ENCODE results near the gene NXPE1.

DNA sequence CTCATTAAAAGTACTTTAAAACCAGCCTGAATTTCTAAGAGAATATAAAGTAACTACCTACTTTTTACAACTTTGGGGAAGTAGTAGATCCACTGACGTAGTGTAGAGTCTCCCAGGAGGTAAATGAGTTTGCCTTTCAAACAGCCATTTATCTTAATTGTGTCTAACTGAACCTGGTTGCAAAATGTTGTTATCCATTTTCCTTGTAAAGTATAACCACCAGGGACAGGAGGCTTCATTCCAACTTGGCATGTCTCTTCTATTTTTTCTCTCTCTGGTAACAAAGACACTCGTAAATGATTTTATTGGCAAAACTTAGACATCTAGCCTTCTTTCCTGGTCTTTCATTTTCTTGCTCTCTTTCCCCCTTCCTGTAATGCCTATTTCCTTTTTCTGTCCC is 36.9 kb downstream of the NXPE1 start:
- TF ChIP-seq POLR2AphosphoS5 (IDR thresholded peaks at IDR 0.05; ENCODE audit: low read depth): no peak
- TF ChIP-seq, protein P1, sequence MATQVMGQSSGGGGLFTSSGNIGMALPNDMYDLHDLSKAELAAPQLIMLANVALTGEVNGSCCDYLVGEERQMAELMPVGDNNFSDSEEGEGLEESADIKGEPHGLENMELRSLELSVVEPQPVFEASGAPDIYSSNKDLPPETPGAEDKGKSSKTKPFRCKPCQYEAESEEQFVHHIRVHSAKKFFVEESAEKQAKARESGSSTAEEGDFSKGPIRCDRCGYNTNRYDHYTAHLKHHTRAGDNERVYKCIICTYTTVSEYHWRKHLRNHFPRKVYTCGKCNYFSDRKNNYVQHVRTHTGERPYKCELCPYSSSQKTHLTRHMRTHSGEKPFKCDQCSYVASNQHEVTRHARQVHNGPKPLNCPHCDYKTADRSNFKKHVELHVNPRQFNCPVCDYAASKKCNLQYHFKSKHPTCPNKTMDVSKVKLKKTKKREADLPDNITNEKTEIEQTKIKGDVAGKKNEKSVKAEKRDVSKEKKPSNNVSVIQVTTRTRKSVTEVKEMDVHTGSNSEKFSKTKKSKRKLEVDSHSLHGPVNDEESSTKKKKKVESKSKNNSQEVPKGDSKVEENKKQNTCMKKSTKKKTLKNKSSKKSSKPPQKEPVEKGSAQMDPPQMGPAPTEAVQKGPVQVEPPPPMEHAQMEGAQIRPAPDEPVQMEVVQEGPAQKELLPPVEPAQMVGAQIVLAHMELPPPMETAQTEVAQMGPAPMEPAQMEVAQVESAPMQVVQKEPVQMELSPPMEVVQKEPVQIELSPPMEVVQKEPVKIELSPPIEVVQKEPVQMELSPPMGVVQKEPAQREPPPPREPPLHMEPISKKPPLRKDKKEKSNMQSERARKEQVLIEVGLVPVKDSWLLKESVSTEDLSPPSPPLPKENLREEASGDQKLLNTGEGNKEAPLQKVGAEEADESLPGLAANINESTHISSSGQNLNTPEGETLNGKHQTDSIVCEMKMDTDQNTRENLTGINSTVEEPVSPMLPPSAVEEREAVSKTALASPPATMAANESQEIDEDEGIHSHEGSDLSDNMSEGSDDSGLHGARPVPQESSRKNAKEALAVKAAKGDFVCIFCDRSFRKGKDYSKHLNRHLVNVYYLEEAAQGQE (IDR thresholded peaks at IDR 0.05; ENCODE audit: insufficient replicate concordance, low read depth): no peak
- TF ChIP-seq, protein P2, sequence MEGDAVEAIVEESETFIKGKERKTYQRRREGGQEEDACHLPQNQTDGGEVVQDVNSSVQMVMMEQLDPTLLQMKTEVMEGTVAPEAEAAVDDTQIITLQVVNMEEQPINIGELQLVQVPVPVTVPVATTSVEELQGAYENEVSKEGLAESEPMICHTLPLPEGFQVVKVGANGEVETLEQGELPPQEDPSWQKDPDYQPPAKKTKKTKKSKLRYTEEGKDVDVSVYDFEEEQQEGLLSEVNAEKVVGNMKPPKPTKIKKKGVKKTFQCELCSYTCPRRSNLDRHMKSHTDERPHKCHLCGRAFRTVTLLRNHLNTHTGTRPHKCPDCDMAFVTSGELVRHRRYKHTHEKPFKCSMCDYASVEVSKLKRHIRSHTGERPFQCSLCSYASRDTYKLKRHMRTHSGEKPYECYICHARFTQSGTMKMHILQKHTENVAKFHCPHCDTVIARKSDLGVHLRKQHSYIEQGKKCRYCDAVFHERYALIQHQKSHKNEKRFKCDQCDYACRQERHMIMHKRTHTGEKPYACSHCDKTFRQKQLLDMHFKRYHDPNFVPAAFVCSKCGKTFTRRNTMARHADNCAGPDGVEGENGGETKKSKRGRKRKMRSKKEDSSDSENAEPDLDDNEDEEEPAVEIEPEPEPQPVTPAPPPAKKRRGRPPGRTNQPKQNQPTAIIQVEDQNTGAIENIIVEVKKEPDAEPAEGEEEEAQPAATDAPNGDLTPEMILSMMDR (IDR thresholded peaks at IDR 0.05; ENCODE audit: insufficient read depth, low read length): no peak
- no peak for TF ChIP-seq GABPA (IDR thresholded peaks at IDR 0.05; ENCODE audit: low read depth)

Measured in HL-60 (cell line).